Activated CD8-positive, alpha-beta memory T cell treated with anti-CD3 and anti-CD28 coated beads for 36 hours (primary cell): ENCODE results near the gene SET. TPM values are rescaled to one million over a fixed set of nuclear protein-coding genes. Genes with fewer than 3 reads are reported as not detected.
"Not testable (repeated sequence)": the region's sequence is repeated elsewhere in the genome, so short reads cannot be mapped to it uniquely, and the experiment has no call there.

Experiments
- CTCF ChIA-PET: fragments of 350-600 bp; sonication (Branson Sonifier 250); formaldehyde crosslinking; loops from one replicate; lab custom pipeline; 2021; ENCODE audit warnings: antibody characterized with exemption; lab: Charles Lee
- POLR2A ChIA-PET: fragments of 350-600 bp; sonication (Branson Sonifier 250); formaldehyde crosslinking; loops from one replicate; lab custom pipeline; 2021; ENCODE audit warnings: antibody characterized with exemption; lab: Charles Lee
- total RNA-seq, 2 experiments: library from RNA; stranded (reverse); gene quantifications; one replicate each; pipeline ENCODE4 v1.2.3, GENCODE V29; 2021

Gene SET
- total RNA-seq, 2 experiments from 2014 or later, result 920 to 929 TPM

- ChIA-PET CTCF (interaction anchor here (1.2 to 1.6 kb wide), 4 partner anchors 8 to 244 kb away, joined by 3 to 8 read pairs (median 3); partner anchors contain the start of gene PKN3), POLR2A (interaction anchor here (0.5 to 2.6 kb wide), 9 partner anchors 18 to 260 kb away, joined by 3 to 9 read pairs (median 3); partner anchors contain the start of genes KYAT1, LRRC8A, PKN3 and SPOUT1)
These were observed 5.0 kb upstream of the SET start for GRCh38 chr9:128684065-128684324.

DNA sequence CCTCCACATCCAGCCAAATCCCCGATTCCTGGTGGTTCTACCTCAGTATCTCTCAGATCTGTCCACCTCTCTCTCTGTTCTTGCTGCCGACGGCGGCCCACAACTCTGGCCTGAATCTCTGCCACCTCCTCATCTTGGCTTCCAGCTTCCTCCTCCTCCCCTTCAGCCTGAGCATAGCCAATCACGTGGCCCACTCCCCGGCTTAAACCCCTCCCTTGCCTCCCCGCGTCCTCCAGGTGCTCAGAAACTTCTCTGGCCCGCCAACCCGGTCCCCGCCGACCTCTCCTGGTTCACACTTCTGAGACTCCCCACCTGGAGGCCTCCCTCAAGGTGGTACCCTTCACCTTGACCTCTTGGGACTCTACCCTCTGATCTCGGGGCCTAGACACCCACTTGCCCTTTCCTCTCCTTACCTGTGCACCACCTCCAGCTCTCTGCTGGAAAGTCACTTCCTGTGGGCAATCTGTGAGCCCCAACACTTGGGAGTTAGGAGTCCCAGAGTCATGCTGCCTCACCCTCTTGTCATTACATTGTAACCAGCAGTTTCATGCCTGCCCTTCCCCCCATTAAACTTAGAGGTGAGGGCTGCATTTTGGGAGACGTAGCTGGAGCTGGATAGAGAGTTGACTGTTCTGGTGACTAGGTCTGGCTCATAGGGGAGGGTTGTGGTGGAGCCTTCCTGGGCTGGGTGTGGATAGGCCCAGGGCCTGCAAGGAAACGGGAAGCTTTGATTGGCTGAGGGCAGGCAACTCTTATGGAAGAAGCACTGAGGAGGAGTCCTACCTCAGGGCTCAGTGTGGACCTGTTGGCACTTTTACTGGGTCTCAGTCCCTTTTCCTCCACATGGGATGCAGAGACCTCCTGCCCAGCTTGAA, 4.5 kb upstream of the SET start:
- POLR2A ChIA-PET, result interaction anchor here (0.5 to 2.6 kb wide), 9 partner anchors 18 to 251 kb away, joined by 3 to 9 read pairs (median 3); partner anchors contain the start of genes KYAT1, LRRC8A, PKN3 and SPOUT1

GRCh38 chr9:128685636-128686489, 3.2 kb upstream of the SET start:
- CTCF ChIA-PET, result interaction anchor here (0.8 to 1.2 kb wide), 2 partner anchors 11 to 16 kb away, joined by 3 read pairs; partner anchors contain the start of gene PKN3
- POLR2A ChIA-PET, result interaction anchor here (0.6 to 2.6 kb wide), 2 partner anchors 31 to 38 kb away, joined by 3 to 9 read pairs; partner anchors contain the start of gene ZDHHC12

More for the DNA sequence above, 4.5 kb upstream of the SET start:
- CTCF ChIA-PET, result interaction anchor here (0.9 to 1.6 kb wide), 5 partner anchors 9 to 244 kb away, joined by 3 to 8 read pairs (median 3); partner anchors contain the start of gene PKN3

GRCh38 chr9:128687453-128687852, 1.6 kb upstream of the SET start:
- ChIA-PET POLR2A (no interaction called here), CTCF (interaction anchor here (1.4 kb wide), 2 partner anchors 14 to 131 kb away, joined by 3 to 5 read pairs; partner anchors contain the start of genes ENDOG and PKN3)

GRCh38 chr9:128689293-128689774, 312 bp downstream of the SET start:
- CTCF ChIA-PET, result interaction anchor here (1.0 kb wide), 1 partner anchor 8 kb away, joined by 3 read pairs; no protein-coding TSS in a partner anchor
- POLR2A ChIA-PET, result interaction anchor here (0.6 to 1.7 kb wide), 7 partner anchors 9 to 353 kb away, joined by 3 to 5 read pairs (median 4); partner anchors contain the start of genes ENDOG and PKN3

GRCh38 chr9:128689820-128690683, 1.0 kb downstream of the SET start:
- ChIA-PET CTCF (interaction anchor here (0.9 to 1.4 kb wide), 3 partner anchors 10 to 21 kb away, joined by 3 to 4 read pairs (median 3); partner anchors contain the start of gene PKN3), POLR2A (interaction anchor here (0.6 to 1.7 kb wide), 7 partner anchors 10 to 353 kb away, joined by 3 to 5 read pairs (median 3); partner anchors contain the start of genes ENDOG and PKN3)

GRCh38 chr9:128690684-128691034, 1.6 kb downstream of the SET start:
- ChIA-PET POLR2A (interaction anchor here (0.7 to 1.7 kb wide), 2 partner anchors 128 to 140 kb away, joined by 3 to 5 read pairs; partner anchors contain the start of gene ENDOG), CTCF (interaction anchor here (0.9 to 1.4 kb wide), 3 partner anchors 10 to 20 kb away, joined by 3 to 4 read pairs (median 3); partner anchors contain the start of gene PKN3)

DNA sequence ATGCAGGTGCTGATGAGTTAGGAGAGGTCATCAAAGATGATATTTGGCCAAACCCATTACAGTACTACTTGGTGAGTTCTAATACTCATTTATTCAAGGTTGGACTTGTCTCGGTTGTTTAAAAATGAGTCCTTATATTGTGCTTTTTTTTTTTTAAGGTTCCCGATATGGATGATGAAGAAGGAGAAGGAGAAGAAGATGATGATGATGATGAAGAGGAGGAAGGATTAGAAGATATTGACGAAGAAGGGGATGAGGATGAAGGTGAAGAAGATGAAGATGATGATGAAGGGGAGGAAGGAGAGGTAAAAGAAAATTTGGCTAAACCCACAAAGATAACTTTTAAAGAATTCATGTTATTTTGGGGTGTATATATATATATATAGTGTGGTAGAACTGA, 4.7 kb downstream of the SET start:
- POLR2A ChIA-PET, result interaction anchor here (0.6 kb wide), 1 partner anchor 49 kb away, joined by 3 read pairs; no protein-coding TSS in a partner anchor

DNA sequence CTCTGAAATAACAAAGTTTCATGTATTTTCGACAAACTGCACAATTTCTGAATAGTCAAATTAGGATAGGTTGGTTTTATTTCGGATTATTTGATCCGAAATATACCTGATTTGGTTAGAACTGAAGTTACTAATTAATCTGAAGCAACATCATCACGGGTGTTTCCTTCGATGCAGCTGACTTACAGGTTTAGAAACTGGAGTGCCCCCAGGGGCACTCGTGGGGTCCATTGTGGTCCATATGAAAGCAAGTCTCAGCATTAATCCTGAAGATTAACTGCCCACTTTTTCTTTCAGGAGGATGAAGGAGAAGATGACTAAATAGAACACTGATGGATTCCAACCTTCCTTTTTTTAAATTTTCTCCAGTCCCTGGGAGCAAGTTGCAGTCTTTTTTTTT, 5.3 kb downstream of the SET start:
- POLR2A ChIA-PET, result no interaction called here
- CTCF ChIA-PET, result no interaction called here

More for the DNA sequence above, 4.7 kb downstream of the SET start:
- CTCF ChIA-PET, result interaction anchor here (0.8 kb wide), 1 partner anchor 8 kb away, joined by 5 read pairs; the partner anchor contains the start of gene PKN3

- ChIA-PET CTCF (interaction anchor here (0.6 to 1.4 kb wide), 4 partner anchors 8 to 74 kb away, joined by 3 read pairs; partner anchors contain the start of genes SET and ZER1), POLR2A (interaction anchor here (0.6 kb wide), 1 partner anchor 254 kb away, joined by 7 read pairs; no protein-coding TSS in a partner anchor)
These were observed 8.1 kb downstream of the SET start for GRCh38 chr9:128696923-128697707.

DNA sequence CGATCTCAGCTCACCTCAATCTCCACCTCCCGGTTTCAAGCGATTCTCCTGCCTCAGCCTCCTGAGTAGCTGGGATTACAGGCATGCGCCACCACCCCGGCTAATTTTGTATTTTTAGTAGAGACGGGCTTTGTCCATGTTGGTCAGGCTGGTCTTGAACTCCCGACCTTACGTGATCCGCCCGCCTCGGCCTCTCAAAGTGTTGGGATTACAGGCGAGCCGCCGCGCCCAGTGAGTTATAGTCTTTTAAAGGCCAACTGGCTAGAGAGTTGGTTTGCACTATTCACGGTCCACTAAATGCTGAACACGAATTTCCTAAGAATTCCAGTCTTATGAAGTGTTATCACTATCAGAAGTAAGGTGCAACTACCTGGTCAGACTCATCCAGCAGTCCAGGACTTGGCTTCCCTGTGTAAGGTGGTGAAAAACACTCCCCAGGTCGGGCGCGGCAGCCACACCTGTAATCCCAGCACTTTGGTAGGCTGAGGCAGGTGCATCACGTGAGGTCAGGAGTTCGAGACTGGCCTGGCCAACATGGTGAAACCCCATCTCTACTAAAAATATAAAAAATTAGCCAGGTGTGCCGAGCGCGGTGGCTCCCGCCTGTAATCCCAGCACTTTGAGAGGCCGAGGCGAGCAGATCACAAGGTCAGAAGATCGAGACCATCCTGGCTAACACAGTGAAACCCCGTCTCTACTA, 10.2 kb downstream of the SET start:
- CTCF ChIA-PET, result not testable (repeated sequence)
- POLR2A ChIA-PET, result interaction anchor here (1.2 kb wide), 1 partner anchor 10 kb away, joined by 3 read pairs; no protein-coding TSS in a partner anchor

- ChIA-PET POLR2A (interaction anchor here (0.6 kb wide), 1 partner anchor 9 kb away, joined by 5 read pairs; no protein-coding TSS in a partner anchor), CTCF (interaction anchor here (0.7 to 1.4 kb wide), 7 partner anchors 8 to 117 kb away, joined by 3 to 5 read pairs (median 4); partner anchors contain the start of gene ENDOG)
These were observed 12.3 kb downstream of the SET start for GRCh38 chr9:128701227-128701854.

GRCh38 chr9:128702445-128702948, 13.5 kb downstream of the SET start, which contains the start of gene PKN3:
PKN3 (plus strand) TSS chr9:128702503; CDS start chr9:128702916, 413 bp downstream.
- CTCF ChIA-PET, result interaction anchor here (0.6 to 1.4 kb wide), 12 partner anchors 8 to 408 kb away, joined by 3 to 8 read pairs (median 4); partner anchors contain the start of gene ENDOG
- POLR2A ChIA-PET, result interaction anchor here (1.0 kb wide), 2 partner anchors 13 to 18 kb away, joined by 4 read pairs; partner anchors contain the start of gene SET

DNA sequence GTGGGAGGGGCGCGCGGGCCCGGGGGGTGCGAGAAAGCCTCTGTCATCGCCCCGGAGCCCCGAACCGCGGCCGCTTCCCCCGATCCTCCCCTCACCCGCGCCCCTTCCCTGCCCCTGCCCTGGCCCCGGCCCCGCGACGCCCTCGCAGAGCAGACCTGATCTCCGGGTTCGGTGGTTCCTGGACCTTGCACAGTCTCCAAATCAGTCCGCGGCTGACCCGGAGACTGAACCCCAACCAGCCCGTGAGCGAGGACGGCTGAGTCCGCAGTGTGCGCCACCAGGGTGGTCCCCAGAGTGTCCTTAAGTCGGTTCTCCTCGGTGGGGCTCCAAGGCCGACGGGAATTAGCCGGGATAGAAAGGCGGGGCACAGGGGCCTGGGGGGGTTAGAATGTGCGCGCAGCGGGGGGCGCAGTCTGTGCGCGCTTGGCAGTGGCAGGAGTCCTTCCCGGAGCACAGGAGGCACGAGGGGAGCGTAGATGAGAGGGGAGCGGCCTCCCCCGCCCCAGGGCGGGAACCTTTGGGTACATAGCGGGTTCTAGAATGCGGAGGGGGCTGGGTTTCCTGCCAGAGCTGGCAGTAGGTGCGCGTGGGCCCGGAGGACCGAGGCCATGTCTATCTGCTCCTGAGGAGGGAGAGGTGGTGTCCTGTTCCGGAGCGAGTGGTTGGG, 14.1 kb downstream of the SET start:
- ChIA-PET CTCF (no interaction called here), POLR2A (no interaction called here)
